ENCODE results near the gene SCFD2.
"Not testable (repeated sequence)": the region's sequence is repeated elsewhere in the genome, so short reads cannot be mapped to it uniquely, and the experiment has no call there.

SCFD2 gene

DNA sequence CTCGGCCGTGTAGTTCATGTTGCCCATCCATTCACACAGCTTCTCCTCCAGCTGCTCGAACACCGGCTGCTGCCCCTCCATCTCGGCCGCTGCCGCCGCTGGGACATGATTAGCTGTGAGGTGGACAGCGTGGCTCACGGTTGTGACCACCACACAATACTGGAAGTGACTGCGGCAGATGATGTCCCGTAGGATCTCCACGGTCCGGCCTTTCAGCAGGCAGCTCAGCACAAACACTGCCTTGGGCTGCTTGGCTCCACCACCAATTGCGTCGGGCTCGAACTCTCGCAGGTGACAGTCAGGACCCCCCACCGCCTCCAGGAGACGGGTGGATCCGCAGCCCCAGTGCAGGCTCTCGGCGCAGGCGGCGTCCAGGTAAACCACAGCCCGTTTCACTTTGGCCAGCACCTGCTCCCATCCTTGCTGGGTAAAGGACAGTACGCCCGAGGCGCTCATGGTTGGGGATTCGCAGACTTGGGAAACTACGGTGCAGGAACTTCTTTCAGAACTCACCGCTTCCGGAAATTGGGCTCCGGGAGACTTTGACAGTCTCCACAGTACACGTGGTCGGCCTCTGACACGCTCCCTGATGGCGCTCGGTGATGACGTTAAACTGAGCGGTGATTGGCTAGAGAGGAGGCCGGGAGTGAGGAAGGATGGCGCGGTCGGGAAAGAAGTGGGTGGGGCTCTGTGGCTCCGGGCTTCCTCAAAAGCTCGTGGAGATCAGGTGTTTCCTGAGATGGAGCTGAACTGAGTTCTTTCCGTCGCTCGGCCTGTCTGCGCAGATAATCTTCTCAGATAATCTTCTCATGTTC lies at the start of gene SCFD2:
Gene SCFD2, minus strand, starts transcription at position 576 of the 815 bp plus-strand sequence.
- DNase-seq (ENCODE audit: low read depth): peak; percentile 94

DNA sequence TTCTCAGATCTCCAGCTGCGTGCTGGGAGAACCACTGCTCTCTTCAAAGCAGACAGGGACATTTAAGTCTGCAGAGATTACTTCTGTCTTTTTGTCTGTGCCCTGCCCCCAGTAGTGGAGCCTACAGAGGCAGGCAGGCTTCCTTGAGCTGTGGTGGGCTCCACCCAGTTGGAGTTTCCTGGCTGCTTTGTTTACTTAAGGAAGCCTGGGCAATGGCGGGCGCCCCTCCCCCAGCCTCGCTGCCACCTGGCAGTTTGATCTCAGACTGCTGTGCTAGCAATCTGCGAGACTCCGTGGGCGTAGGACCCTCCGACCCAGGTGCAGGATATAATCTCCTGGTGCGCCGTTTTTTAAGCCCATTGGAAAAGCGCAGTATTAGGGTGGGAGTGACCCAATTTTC lies 43.6 kb upstream of the SCFD2 start:
- DNase-seq (ENCODE audit: low read depth): not testable (repeated sequence)

DNA sequence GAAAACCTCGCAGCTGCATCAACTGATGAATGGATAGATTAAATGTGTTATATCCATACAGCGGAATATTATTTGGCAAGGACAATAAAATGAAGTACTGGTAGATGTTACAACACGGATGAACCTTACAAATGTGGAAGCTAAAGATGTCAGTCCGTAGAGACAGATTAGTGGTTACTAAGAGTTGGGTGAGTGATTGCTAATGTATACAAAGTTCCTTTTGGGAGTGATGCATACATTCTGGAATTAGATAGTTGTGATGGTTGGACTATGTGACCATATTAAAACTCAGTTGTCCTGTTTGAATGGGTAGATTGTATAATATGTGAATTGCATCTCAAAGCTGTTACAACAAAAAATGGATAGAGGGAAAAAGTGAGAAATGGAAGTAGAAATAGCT lies 14.4 kb upstream of the SCFD2 start:
- DNase-seq (ENCODE audit: low read depth): no peak

DNA sequence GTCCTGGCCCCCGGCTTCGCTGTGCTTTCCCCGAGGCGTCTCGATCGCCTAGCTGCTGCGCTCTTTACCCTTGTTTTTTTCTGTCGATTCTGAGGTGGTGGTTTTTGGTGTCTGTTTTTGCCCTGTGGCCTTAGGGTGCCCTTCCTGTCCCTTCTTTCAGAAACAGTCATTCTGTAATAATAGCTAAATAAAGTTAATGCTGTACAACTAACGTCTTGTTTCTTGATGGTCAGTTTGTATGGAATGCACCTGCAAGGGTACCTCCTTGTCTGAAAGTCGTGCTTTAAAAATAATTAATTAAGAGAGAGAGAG lies 12.3 kb upstream of the SCFD2 start:
- DNase-seq (ENCODE audit: low read depth): no peak

DNA sequence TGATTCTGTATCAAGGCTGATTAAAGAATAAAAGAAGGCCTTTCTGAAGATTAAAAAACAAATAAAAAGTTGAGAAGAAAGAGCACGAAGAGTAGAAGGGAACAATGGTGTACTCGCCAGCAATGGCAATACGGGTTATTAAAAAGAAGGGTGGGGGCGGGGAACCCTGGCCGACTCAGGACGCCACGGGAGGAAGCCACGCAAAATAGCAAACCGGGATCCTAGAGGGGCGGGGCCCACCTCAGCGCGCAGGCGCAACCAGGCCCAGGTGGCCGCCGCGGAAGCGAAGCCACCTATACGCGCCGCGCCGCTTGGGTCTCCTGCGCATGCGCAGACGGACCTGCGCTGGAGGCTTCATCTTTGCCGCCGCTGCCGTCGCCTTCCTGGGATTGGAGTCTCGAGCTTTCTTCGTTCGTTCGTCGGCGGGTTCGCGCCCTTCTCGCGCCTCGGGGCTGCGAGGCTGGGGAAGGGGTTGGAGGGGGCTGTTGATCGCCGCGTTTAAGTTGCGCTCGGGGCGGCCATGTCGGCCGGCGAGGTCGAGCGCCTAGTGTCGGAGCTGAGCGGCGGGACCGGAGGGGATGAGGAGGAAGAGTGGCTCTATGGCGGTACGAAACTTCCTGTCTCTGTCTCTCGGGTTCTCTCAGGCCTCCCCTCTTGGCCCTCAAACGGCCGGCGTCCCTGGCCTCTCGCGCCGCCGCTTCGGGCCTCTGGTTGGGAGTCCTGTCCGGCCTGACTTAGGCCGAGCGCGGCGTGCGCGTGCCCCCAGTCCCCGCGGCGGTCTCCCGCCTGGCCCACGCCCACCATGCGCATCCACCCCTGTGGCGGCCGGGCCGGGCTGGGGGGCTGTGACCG lies 11.7 kb upstream of the SCFD2 start, which contains the start of gene FIP1L1:
Gene FIP1L1, plus strand, starts transcription at position 323 of the 852 bp plus-strand sequence. Its CDS starts 198 bp downstream, at position 521.
- peak; percentile 95 for DNase-seq (ENCODE audit: low read depth)

DNA sequence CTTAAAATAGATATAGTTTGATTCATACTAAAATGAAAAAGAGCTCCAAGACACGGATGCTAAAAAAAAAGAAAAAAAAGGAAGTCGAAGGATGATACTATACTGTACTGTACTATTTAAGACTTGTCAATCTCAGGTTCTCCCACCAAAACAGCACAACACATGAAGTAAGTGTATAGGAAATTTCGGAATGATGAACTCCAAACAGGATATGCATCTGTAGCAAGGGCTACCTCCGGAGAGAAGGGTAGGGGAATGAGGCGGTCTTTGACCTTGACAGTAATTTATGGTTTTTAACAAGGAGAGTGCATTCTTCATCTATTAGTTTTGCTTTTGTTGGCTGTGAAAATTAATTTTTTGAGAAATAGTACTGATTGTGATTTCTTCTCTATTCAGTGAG lies 11.0 kb upstream of the SCFD2 start:
- DNase-seq (ENCODE audit: low read depth): no peak

DNA sequence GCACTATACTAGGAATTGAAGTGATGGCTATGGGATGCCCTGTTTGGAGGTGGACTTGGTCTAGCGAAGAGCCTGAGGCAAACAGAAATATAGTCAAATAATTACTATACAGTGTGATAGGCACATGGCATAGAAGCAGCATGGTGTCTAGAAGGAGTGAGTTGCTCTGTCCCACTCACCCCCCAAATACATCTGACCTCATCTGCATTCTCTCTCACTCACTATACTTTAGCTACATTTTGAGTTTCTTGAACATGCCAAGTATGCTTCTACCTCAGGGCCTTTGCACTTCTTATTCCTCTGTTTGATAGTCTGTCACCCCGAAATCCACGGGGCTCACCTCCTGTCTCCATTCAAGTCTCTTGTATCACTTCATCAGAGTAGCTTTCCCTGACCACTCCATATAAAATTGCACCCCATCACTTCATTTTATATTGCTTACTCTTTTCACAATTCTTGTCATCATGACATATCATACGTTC lies 9.0 kb upstream of the SCFD2 start:
- DNase-seq (ENCODE audit: low read depth): no peak

DNA sequence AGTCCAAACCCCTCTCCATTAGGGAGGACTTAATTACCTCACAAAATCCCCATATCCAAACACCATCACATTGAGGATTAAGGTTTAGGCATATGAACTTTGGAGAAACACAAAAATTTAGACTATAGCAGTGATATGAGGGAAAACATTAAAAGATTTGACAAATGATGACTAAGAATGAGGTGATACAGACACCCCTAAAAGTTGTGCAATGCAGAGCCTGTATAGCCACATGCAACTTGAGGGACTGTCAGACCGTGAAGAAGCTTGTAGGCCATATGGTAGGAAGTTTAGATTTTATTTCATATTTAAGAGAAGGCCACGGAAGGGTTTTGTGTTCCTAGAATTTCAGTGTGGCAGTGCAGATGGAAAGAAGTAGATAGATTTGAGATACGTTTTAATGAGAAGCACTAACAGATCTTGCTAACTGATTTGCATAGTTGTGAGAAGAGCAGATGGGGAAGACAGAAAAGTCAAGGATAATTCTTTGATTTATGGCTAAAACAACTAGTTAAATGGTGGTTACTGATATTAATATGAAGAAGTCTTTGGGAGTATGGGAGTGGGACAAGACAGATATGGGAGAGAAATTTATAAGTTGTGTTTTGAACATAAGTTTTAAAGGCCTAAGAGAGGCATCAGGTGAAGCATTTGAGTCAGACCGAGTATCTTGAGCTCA lies 6.1 kb upstream of the SCFD2 start:
- no peak for DNase-seq (ENCODE audit: low read depth)

DNA sequence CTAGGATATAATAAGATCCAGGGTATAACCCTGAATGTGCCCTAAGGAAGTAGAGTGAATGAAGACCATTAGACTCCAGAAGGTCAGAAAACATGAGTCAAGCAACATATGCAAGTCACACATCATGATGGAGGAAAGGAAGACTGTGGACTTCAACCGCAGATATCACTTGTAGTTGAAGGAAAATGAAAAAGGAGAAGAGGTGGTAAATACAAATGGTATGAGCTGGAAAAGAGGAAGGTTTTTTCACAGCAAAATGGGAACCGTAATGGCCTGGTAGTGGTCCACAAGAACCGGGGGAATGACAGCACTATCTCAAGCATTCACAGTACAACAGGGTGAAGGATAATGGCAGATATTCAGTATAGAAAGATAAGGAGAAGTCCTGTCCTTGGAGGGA lies 5.2 kb upstream of the SCFD2 start:
- no peak for DNase-seq (ENCODE audit: low read depth)

DNA sequence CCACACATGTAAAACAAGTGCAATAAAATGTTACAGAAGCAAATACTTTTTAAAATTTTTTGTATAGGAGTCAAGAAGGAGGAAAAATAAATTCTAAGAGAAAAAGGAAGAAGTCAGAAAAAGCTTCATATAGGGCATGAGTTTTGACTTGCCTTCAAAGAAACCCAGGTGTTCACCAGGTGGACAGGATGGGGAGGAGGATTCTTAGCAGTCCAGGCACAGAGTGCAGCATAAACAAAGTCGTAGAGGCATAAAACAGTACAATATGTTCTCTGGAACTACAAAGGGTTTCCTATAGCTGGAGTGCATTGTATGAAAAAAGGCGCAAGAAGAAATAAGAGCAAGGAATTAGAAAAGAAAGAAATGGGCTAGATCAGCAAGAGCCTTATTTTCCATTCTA lies 1.9 kb upstream of the SCFD2 start:
- DNase-seq (ENCODE audit: low read depth): no peak

DNA sequence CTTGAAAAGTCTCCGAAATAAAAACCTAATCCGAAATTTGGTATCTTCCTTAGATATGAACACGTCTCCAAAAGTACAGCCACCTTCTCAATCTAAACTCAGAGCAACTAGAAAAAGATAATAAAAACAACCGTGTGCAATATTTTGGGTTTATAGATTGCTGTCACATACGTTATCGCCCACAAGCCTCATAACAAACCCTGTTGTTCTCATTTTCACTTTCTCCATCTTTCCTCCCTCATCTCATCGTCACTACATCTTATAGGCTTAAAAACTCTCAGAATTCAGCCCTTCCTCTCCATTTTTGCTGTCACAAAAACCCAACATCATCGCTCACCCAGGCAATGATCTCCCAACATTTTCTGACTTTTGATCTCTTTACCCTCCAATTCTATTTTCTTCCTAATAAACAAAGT lies 448 bp upstream of the SCFD2 start:
- no peak for DNase-seq (ENCODE audit: low read depth)

DNA sequence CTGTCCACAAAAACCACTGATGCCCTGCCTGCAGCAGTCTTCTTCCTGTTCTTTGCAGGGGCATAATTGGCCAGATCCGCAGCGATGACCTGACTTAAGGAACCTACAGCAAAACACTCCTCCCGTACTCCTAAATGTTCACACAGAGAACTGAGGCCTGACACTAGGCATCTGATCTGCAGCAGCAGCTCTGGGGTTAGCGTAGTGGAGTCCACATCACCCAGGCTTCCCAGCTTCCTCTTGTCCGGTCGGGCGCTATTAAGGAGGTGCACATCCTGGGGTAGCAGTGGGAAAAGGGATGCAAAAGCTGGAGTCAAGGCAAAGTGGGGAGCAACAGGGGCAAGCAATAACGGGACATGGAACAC lies 758 bp downstream of the SCFD2 start:
- DNase-seq (ENCODE audit: low read depth): no peak

DNA sequence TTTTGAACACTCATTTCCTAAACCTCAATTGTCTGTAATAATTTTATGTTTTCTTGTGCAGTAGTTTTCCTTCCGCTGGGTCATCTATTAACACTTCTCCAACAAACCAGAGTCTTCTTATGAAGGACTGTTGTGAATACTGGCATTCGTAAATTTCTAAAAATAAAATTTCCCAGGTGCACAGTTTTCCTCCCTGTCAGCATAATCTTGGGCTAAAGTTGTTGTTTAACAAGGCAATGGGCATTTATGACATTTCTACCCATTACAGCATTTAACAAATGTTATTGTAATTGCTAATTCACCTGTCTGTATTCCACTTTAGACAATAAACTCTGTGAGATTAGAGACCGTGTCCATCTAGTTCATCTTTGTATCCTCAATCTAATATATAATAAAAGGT lies 1.2 kb downstream of the SCFD2 start:
- DNase-seq (ENCODE audit: low read depth): no peak

DNA sequence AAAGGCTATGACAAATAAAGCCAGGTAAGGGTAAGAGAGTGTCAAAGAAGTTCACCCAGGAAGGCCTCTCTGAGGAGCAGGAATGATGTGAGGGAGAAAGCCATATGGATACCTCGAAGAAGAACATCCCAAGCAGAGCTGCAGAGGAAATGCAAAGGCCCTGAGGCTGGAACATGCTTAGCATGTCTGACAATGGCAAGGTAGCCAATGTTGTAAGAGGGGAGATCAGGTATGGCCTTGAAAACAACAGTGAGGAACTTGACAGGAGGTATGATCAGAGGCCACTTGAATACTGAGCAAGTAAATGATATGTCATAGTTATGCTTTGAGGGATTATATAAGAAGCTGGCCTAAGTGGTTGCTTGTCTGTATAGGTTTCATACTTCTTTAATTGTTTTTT lies 3.8 kb downstream of the SCFD2 start:
- no peak for DNase-seq (ENCODE audit: low read depth)

DNA sequence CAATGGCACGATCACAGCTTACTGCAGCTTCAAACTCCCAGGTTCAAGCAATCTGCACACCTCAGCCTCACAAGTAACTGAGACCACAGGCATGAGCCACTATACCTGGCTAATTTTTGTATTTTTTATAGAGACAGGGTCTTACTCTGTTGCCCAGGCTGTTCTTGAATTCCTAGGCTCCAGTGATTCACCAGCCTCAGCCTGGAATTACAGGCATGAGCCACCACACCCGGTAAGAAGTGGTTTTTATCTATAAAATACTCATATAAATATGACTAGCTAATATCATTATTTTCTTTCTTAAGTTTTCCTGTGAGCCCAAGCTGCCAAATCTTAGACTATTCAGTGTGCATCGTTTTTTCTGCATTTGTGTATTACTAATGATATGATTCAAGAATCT lies 4.4 kb downstream of the SCFD2 start:
- no peak for DNase-seq (ENCODE audit: low read depth)

DNA sequence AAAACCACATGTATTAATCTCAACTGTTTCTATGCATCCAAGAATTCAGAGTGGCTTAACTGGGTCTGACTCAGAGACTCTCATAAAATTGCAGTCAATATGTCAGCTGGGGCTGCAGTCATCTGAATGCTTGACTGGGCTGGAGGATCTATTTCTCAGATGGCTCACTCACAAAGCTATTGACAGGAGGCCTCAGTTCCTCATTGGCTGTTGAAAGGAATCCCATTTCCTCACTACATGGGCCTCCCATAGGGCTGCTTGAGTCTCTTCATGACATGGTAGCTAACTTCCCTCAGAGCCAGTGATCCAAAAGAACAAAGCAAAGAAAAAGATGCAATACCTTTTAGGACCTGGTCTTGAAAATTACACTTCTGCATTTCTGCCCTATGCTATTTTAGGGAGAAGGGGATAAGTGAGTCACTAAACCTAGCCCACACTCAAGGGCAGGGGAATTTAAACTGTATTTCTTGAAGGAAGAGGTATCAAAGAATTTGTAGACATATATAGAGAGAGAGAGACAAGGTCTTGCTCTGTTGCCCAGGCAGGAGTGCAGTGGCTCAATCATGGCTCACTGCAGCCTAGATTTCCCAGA lies 9.8 kb downstream of the SCFD2 start:
- no peak for DNase-seq (ENCODE audit: low read depth)

DNA sequence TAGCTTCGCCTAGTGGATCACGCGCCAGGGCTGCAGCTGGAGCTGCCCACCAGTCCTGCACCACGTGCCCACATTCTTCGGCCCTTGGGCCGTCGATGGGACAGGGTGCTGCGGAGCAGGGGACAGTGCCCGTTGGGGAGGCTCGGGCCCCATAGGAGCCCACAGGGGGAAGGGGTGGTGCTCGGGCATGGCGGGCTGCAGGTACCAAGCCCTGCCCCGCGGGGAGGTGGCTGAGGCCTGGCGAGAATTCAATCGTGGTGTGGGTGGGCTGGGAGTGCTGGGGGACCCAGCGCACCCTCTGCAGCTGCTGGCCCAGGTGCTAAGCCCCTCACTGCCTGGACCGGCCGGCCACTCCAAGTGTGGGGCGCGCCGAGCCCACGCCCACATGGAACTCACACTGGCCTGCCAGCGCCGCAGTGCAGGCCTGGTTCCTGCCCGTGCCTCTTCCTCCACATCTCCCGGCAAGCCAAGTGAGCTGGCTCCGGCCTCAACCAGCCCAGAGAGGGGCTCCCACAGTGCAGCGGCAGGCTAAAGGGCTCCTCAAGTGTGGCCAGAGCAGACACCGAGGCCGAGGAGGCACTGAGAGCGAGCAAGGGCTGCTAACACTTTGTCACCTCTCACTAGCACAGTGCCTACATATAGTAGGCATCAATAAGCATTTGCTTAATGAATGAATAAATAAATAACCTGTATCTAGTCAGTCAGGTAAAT lies 11.7 kb downstream of the SCFD2 start:
- DNase-seq (ENCODE audit: low read depth): no peak

DNA sequence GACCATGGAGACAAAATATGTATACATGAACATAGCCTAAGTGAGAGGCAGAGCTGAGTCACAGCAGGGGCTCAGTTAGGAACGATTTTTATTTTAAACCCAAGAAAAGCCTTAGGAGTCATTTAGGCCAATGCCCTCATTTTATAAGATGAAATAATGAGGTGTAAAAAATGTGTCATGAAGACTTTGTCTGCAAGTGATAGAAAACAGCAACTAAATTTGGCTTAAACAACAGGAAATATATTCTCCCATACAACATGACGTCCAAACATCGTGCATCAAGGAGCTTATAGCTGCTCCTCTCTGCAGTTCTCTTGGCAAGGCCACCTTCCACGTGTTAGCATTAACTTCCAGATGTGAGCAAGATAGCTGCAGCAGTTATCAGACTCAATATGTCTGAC lies 16.8 kb downstream of the SCFD2 start:
- no peak for DNase-seq (ENCODE audit: low read depth)

DNA sequence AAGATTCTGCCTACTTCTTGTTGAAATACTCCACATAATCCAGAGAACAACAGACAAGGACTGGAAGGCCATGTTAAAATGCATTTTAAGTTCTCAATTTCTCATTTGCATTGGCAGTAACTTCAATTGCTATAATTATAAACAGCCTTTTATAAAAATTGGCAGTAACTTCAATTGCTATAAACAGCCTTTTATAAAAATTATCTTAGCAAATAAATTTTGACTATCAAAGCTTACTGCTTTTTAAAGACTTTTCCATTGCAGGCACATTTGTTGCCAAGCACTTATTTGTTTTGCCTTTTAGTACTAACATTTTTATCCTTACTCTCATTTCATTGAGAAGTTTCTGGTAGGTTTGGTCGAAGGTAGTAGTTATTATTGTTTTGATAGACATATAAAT lies 17.8 kb downstream of the SCFD2 start:
- DNase-seq (ENCODE audit: low read depth): no peak

DNA sequence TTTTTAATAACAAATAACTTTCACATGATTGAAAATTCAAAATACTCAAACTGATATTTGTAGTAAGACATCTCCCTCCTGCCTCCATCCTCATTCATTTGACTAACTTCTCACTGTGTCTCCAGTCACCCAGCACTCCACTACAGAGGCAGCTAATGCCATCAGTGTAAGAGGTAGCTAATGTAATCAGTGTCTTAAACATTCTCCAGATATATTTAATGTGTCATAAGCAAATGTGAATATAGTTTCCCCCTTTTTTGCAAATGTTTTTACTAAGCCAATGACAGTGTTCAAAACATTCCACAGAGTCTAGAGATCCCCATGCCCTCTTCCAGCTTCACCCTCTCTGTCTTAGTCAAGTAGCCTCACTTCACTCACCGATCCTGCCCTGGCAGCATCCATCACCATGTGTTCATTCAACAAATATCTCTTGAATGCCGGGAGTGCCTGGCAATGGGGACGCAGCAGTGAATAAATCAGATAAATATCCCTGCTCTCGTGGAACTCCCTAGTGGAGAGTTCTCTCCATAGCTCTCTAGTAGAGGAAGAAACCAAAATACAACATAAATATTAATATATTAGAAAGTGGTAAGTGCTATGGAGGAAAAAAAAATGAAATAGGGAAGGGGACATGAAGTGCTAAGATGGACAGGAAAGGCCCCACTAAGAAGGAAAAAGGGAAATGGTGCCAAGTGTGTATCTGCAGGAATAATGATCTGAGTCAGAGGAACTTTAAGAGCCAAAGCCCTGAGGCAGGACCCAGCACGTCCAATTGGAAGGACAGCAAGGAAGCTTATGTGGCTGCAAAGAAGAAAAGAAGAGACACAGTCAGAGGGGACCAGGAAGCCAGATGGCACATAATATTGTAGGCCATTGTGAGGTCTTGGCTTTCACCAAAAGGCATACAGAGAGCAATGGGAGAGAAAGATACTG lies 18.7 kb downstream of the SCFD2 start:
- no peak for DNase-seq (ENCODE audit: low read depth)

DNA sequence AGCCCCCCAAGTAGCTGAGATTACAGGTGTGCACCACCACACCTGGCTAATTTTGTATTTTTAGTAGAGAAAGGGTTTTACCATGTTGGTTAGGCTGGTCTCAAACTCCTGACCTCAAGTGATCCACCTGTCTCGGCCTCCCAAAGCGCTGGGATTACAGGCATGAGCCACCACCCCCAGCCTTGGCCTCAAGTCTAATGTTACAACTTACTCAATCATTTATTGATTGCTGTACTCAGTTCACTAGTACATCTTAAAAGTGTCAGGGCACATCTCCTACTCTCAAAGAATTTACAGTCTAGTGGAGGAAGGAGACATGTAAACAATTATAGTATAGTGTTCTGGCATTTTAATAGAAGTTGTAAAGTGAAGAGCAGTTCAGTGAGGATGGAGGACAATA lies 19.5 kb downstream of the SCFD2 start:
- not testable (repeated sequence) for DNase-seq (ENCODE audit: low read depth)

Measured in stimulated activated CD8-positive, alpha-beta memory T cell treated with anti-CD3 and anti-CD28 coated beads, Interleukin-12 subunit alpha, Interleukin-12 subunit beta, amount 100 ng/mL, for 4 hours (primary cell).